GM12865 (cell line): Measurements from ENCODE around the gene NAPA.

Source experiments
- DNase-seq: peaks from one replicate; pipeline ENCODE4 v3.0.0; 2010; ENCODE audit warnings: low read depth
- H3K4me3 ChIP-seq: 2 replicates; pipeline ENCODE4 v1.5.1; 2011; ENCODE audit warnings: mild to moderate bottlenecking, low read depth, low read length, control low read depth
- CTCF ChIP-seq: IDR thresholded peaks from 2 replicates; pipeline ENCODE4 v1.5.1; 2011; ENCODE audit warnings: low read length, control low read depth, low read depth, inconsistent platforms; ENCODE audit not compliant: insufficient read depth; ENCODE audit errors: missing control alignments

Gene NAPA

GRCh38 chr19:47540748-47541147 is 25.9 kb upstream of the NAPA start:
- no peak overlapping the region for H3K4me3 ChIP-seq
- TF ChIP-seq CTCF: no peak
- DNase-seq: peak; percentile 40

GRCh38 chr19:47539747-47540311 is 25.0 kb upstream of the NAPA start:
- no peak for DNase-seq
- no peak overlapping the region for H3K4me3 ChIP-seq
- no peak for TF ChIP-seq CTCF

- DNase-seq: no peak
- no peak for TF ChIP-seq CTCF
Measured at GRCh38 chr19:47538812-47539211, 23.9 kb upstream of the NAPA start.

GRCh38 chr19:47537493-47537892 is 22.6 kb upstream of the NAPA start:
- no peak for TF ChIP-seq CTCF
- H3K4me3 ChIP-seq: no peak overlapping the region
- no peak for DNase-seq

More at GRCh38 chr19:47538812-47539211, 23.9 kb upstream of the NAPA start:
- H3K4me3 ChIP-seq: no peak overlapping the region

GRCh38 chr19:47534628-47535027 is 19.8 kb upstream of the NAPA start:
- TF ChIP-seq CTCF: no peak
- no peak for DNase-seq
- H3K4me3 ChIP-seq: no peak overlapping the region

- TF ChIP-seq CTCF: no peak
- H3K4me3 ChIP-seq: no peak overlapping the region
- DNase-seq: no peak
Measured at GRCh38 chr19:47531640-47532387, 17.0 kb upstream of the NAPA start.

- no peak for DNase-seq
- no peak for TF ChIP-seq CTCF
- H3K4me3 ChIP-seq: no peak overlapping the region
Measured at GRCh38 chr19:47529018-47529742, 14.3 kb upstream of the NAPA start.
